ENCODE results near the gene DNAH7. TPM values are rescaled to one million over a fixed set of nuclear protein-coding genes. Genes with fewer than 3 reads are reported as not detected.

DNAH7 gene
- total RNA-seq, 1 donor from 2014 or later: under 0.01 TPM

- no peak for DNase-seq (ENCODE audit: low read depth in 2 of 2)
Measured at GRCh38 chr2:195813421-195813820, 255.2 kb downstream of the DNAH7 start.

GRCh38 chr2:195810340-195811098 lies 258.1 kb downstream of the DNAH7 start:
- DNase-seq (ENCODE audit: low read depth in 2 of 2): no peak

- no peak for DNase-seq (ENCODE audit: low read depth in 2 of 2)
Measured at GRCh38 chr2:195808189-195808588, 260.4 kb downstream of the DNAH7 start.

- no peak for DNase-seq (ENCODE audit: low read depth in 2 of 2)
Measured at GRCh38 chr2:195805283-195805976, 263.2 kb downstream of the DNAH7 start.

- no peak for DNase-seq (ENCODE audit: low read depth in 2 of 2)
Measured at GRCh38 chr2:195795879-195796278, 272.8 kb downstream of the DNAH7 start.

- DNase-seq (ENCODE audit: low read depth in 2 of 2): no peak
Measured at GRCh38 chr2:195793881-195794280, 274.8 kb downstream of the DNAH7 start.

GRCh38 chr2:195782156-195782555 lies 286.5 kb downstream of the DNAH7 start:
- no peak for DNase-seq (ENCODE audit: low read depth in 2 of 2)

GRCh38 chr2:195779491-195779890 lies 289.1 kb downstream of the DNAH7 start:
- no peak for DNase-seq (ENCODE audit: low read depth in 2 of 2)

GRCh38 chr2:195769975-195770374 lies 298.7 kb downstream of the DNAH7 start:
- no peak for DNase-seq (ENCODE audit: low read depth in 2 of 2)

- DNase-seq (ENCODE audit: low read depth in 2 of 2): no peak
Measured at GRCh38 chr2:195768431-195768830, 300.2 kb downstream of the DNAH7 start.

- DNase-seq (ENCODE audit: low read depth in 2 of 2): no peak
Measured at GRCh38 chr2:195766691-195767090, 301.9 kb downstream of the DNAH7 start.

GRCh38 chr2:195763866-195764265 lies 304.8 kb downstream of the DNAH7 start:
- DNase-seq (ENCODE audit: low read depth in 2 of 2): no peak

GRCh38 chr2:195759877-195760276 lies 308.8 kb downstream of the DNAH7 start:
- DNase-seq (ENCODE audit: low read depth in 2 of 2): no peak

GRCh38 chr2:195758846-195759245 lies 309.8 kb downstream of the DNAH7 start:
- DNase-seq (ENCODE audit: low read depth in 2 of 2): no peak

- DNase-seq (ENCODE audit: low read depth in 2 of 2): no peak
Measured at GRCh38 chr2:195756218-195756942, 312.3 kb downstream of the DNAH7 start.

- no peak for DNase-seq (ENCODE audit: low read depth in 2 of 2)
Measured at GRCh38 chr2:195741191-195741590, 327.4 kb downstream of the DNAH7 start.

GRCh38 chr2:195737511-195738325 lies 330.9 kb downstream of the DNAH7 start:
- no peak for DNase-seq (ENCODE audit: low read depth in 2 of 2)

GRCh38 chr2:195735347-195735746 lies 333.3 kb downstream of the DNAH7 start:
- DNase-seq (ENCODE audit: low read depth in 2 of 2): no peak

- no peak for DNase-seq (ENCODE audit: low read depth in 2 of 2)
Measured at GRCh38 chr2:195734931-195735330, 333.7 kb downstream of the DNAH7 start.

- DNase-seq (ENCODE audit: low read depth in 2 of 2): no peak
Measured at GRCh38 chr2:195734395-195734794, 334.2 kb downstream of the DNAH7 start.

- no peak for DNase-seq (ENCODE audit: low read depth in 2 of 2)
Measured at GRCh38 chr2:195733831-195734230, 334.8 kb downstream of the DNAH7 start.

GRCh38 chr2:195732574-195732973 lies 336.1 kb downstream of the DNAH7 start:
- DNase-seq (ENCODE audit: low read depth in 2 of 2): no peak

Measured in lung microvascular endothelial cell (primary cell).